ENCODE data around the gene ZNF414. TPM values are rescaled to one million over a fixed set of nuclear protein-coding genes. Genes with fewer than 3 reads are reported as not detected.

Gene ZNF414
- total RNA-seq, 6 experiments from 2014 or later = 9.5 to 17.4 (median 11.9) TPM

GRCh38 chr19:8504919-8505318 is 9.0 kb downstream of the ZNF414 start:
- Histone ChIP-seq H3K27ac (no peak overlapping the region), H3K27me3 (no peaks in the 10 kb centered on the region), H3K9me3 (no peaks in the 10 kb centered on the region), H3K36me3 (no peaks in the 10 kb centered on the region), H3K4me3 (no peak overlapping the region), H3K4me1 (peaks cover 0 to 6% (median 0%) of the 10 kb centered on the region in 4 donors)
- TF ChIP-seq, protein P1, sequence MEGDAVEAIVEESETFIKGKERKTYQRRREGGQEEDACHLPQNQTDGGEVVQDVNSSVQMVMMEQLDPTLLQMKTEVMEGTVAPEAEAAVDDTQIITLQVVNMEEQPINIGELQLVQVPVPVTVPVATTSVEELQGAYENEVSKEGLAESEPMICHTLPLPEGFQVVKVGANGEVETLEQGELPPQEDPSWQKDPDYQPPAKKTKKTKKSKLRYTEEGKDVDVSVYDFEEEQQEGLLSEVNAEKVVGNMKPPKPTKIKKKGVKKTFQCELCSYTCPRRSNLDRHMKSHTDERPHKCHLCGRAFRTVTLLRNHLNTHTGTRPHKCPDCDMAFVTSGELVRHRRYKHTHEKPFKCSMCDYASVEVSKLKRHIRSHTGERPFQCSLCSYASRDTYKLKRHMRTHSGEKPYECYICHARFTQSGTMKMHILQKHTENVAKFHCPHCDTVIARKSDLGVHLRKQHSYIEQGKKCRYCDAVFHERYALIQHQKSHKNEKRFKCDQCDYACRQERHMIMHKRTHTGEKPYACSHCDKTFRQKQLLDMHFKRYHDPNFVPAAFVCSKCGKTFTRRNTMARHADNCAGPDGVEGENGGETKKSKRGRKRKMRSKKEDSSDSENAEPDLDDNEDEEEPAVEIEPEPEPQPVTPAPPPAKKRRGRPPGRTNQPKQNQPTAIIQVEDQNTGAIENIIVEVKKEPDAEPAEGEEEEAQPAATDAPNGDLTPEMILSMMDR (IDR thresholded peaks at IDR 0.05) = no peak
- TF ChIP-seq POLR2A (IDR thresholded peaks at IDR 0.05) = no peak
- DNase-seq (no peak), ATAC-seq (no peak)
- 75% methylated on average over 6 of the region's 6 CpGs for WGBS (ENCODE audit: insufficient coverage, low coverage, low lambda C conversion rate, missing lambda C conversion rate)
- intact Hi-C loops (cut with DNase I) = loop anchor here in 1 of 2 donors (10.0 kb wide), 1 partner anchor 100 kb away; no protein-coding TSS in a partner anchor

- TF ChIP-seq POLR2A (IDR thresholded peaks at IDR 0.05) = no peak
- TF ChIP-seq, protein P1 (IDR thresholded peaks at IDR 0.05) = no peak
- DNase-seq = no peak
Measured at GRCh38 chr19:8504171-8504570, 9.8 kb downstream of the ZNF414 start.

GRCh38 chr19:8503510-8503909 is 10.5 kb downstream of the ZNF414 start:
- TF ChIP-seq POLR2A (IDR thresholded peaks at IDR 0.05) = no peak
- TF ChIP-seq, protein P1 (IDR thresholded peaks at IDR 0.05) = no peak
- ATAC-seq = no peak
- Histone ChIP-seq H3K4me1 (peaks cover 0 to 6% (median 0%) of the 10 kb centered on the region in 4 donors), H3K27ac (no peak overlapping the region), H3K4me3 (no peak overlapping the region), H3K36me3 (no peaks in the 10 kb centered on the region), H3K27me3 (no peaks in the 10 kb centered on the region), H3K9me3 (no peaks in the 10 kb centered on the region)
- no peak for DNase-seq
- WGBS (ENCODE audit: insufficient coverage, low coverage, low lambda C conversion rate, missing lambda C conversion rate) = 40% methylated on average over 2 of the region's 7 CpGs
- intact Hi-C loops (cut with DNase I) = loop anchor here in 1 of 2 donors (10.0 kb wide), 1 partner anchor 99 kb away; no protein-coding TSS in a partner anchor

More at GRCh38 chr19:8504171-8504570, 9.8 kb downstream of the ZNF414 start:
- H3K4me1 ChIP-seq = peaks cover 0 to 6% (median 0%) of the 10 kb centered on the region in 4 donors
- no peaks in the 10 kb centered on the region for H3K27me3 ChIP-seq
- 60% methylated on average over 5 of the region's 7 CpGs for WGBS (ENCODE audit: insufficient coverage, low coverage, low lambda C conversion rate, missing lambda C conversion rate)
- H3K4me3 ChIP-seq = no peak overlapping the region
- H3K27ac ChIP-seq = no peak overlapping the region
- no peak for ATAC-seq
- intact Hi-C loops (cut with DNase I) = loop anchor here in 1 of 2 donors (10.0 kb wide), 1 partner anchor 99 kb away; no protein-coding TSS in a partner anchor
- H3K9me3 ChIP-seq = no peaks in the 10 kb centered on the region
- H3K36me3 ChIP-seq = no peaks in the 10 kb centered on the region

DNA sequence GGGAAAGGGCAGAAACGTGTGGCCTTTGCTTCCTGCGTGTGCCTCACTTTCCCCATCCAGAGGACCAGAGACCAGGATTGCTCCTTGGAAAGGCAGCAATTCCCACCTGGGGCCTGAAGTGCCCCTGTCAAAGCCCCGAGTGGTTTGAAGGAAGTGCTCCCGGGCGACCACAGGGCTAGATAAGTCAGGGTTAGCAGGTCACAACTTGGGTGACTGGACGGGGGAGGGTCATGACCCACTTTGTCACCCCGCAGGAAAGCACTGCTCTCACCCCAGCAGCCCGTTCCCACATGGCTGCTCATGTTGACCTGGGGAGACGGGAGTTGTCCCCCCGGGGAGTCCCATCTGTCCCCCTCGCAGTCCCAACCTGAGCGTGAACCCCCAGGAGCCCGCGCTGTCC is 12.0 kb downstream of the ZNF414 start:
- TF ChIP-seq, protein P1 (IDR thresholded peaks at IDR 0.05) = no peak
- TF ChIP-seq POLR2A (IDR thresholded peaks at IDR 0.05) = no peak
- no peaks in the 10 kb centered on the region for H3K9me3 ChIP-seq
- no peak for ATAC-seq
- H3K4me1 ChIP-seq = peaks cover 0 to 6% (median 0%) of the 10 kb centered on the region in 4 donors
- H3K27ac ChIP-seq = no peak overlapping the region
- intact Hi-C loops (cut with DNase I) = loop anchor here in 1 of 2 donors (10.0 kb wide), 1 partner anchor 97 kb away; no protein-coding TSS in a partner anchor
- DNase-seq = no peak
- H3K36me3 ChIP-seq = no peaks in the 10 kb centered on the region
- WGBS (ENCODE audit: insufficient coverage, low coverage, low lambda C conversion rate, missing lambda C conversion rate) = no CpG with 5 or more reads among the region's 14 CpGs
- no peak overlapping the region for H3K4me3 ChIP-seq
- no peaks in the 10 kb centered on the region for H3K27me3 ChIP-seq
